HepG2 (cell line): ENCODE measurements around the gene CXCL10. TPM values are rescaled to one million over a fixed set of nuclear protein-coding genes. Genes with fewer than 3 reads are reported as not detected.

Source experiments
- ATAC-seq: fragments of 200-7000 bp; cut with Tn5 transposase; 3 replicates; pipeline ENCODE4 v1.9.1; 2020; ENCODE audit warnings: mild to moderate bottlenecking, moderate library complexity
- BruUV-seq: library from RNA; stranded (reverse); fragments of 400-500 nt; replicated peaks from 2 replicates; lab custom pipeline; 2021; lab: Mats Ljungman, UMichigan
- CTCF ChIA-PET: fragments of 300-600 bp; formaldehyde crosslinking; extraction: SDS; loops from one replicate; lab custom pipeline; 2021; ENCODE audit warnings: low total read pairs, inconsistent platforms, low intra/inter-chr PET ratio; lab: Yijun Ruan, JAX
- POLR2A ChIA-PET: fragments of 350-600 bp; sonication (Branson Sonifier 250); formaldehyde crosslinking; loops from one replicate; lab custom pipeline; 2020; ENCODE audit warnings: antibody characterized with exemption, inconsistent platforms; lab: Yijun Ruan, JAX
- DNase-seq: peaks from one replicate; pipeline ENCODE4 v3.0.0-alpha.2; 2015; ENCODE audit warnings: low spot score
- FAIRE-seq: peaks from 3 replicates; lab custom pipeline; 2011; peaks lifted over from hg19 to GRCh38; lab: Jason Lieb, UNC
- H2AFZ ChIP-seq: one replicate; pipeline ENCODE4 v1.6.1; 2011; ENCODE audit warnings: low read length, inconsistent platforms
- H3K27ac ChIP-seq: fragments of 300-600 bp; 3 replicates; pipeline ENCODE4 v1.8.0; 2011; ENCODE audit warnings: mixed run types, mild to moderate bottlenecking, mixed read lengths, low read length, inconsistent platforms; ENCODE audit not compliant: insufficient read depth; ENCODE audit errors: extremely low read length
- H3K27me3 ChIP-seq, 2 experiments: fragments of 200-600 bp in 1 of 2; 2 replicates in 1 of 2; 3 replicates in 1 of 2; pipeline versions ENCODE4 v1.6.0 to v1.8.0; 2011; ENCODE audit warnings: low read length in 2 of 2, mild to moderate bottlenecking in 2 of 2, moderate library complexity in 2 of 2, inconsistent platforms in 1 of 2; ENCODE audit not compliant: insufficient read depth in 2 of 2, control insufficient read depth in 1 of 2
- H3K36me3 ChIP-seq, 2 experiments: fragments of 200-600 bp in 1 of 2; replicated peaks in 1 of 2; 2 replicates in 1 of 2; 3 replicates in 1 of 2; pipeline versions ENCODE4 v1.5.1 to v1.8.0; 2011; ENCODE audit warnings: low read length in 2 of 2, inconsistent platforms in 1 of 2; ENCODE audit not compliant: insufficient read depth in 2 of 2, control insufficient read depth in 1 of 2
- H3K4me1 ChIP-seq: 2 replicates; pipeline ENCODE4 v1.5.1; 2012; ENCODE audit warnings: low read length, inconsistent platforms; ENCODE audit not compliant: insufficient read depth
- H3K4me2 ChIP-seq: 2 replicates; pipeline ENCODE4 v1.6.0; 2011; ENCODE audit warnings: low read depth, low read length, inconsistent platforms
- H3K4me3 ChIP-seq, 3 experiments: fragments of 200-600 bp in 1 of 3; sonication (generic), shearing (Covaris generic) in 1 of 3; replicated peaks in 1 of 3; 2 replicates each; pipeline ENCODE4 v1.5.1; 2011 to 2016; ENCODE audit warnings: low read length in 3 of 3, inconsistent platforms in 2 of 3, low read depth in 2 of 3, mild to moderate bottlenecking in 2 of 3, control low read depth in 1 of 3, mixed read lengths in 1 of 3; ENCODE audit not compliant: insufficient read depth in 1 of 3
- H3K79me2 ChIP-seq: one replicate; pipeline ENCODE4 v1.6.1; 2011; ENCODE audit warnings: low read length, inconsistent platforms; ENCODE audit not compliant: insufficient read depth
- H3K9ac ChIP-seq: 2 replicates; pipeline ENCODE4 v1.6.0; 2011; ENCODE audit warnings: mild to moderate bottlenecking, low read depth, low read length, inconsistent platforms; ENCODE audit not compliant: insufficient read depth
- H3K9me3 ChIP-seq: 2 replicates; pipeline ENCODE4 v1.5.1; 2012; ENCODE audit warnings: mild to moderate bottlenecking, low read length
- H4K20me1 ChIP-seq: 2 replicates; pipeline ENCODE4 v1.6.0; 2011; ENCODE audit warnings: inconsistent platforms, mild to moderate bottlenecking, low read length, moderate library complexity; ENCODE audit not compliant: insufficient read depth
- CHD4 ChIP-seq: fragments of 200-600 bp; sonication (generic); IDR thresholded peaks from 2 replicates; pipeline ENCODE4 v1.7.0; 2017; ENCODE audit warnings: mild to moderate bottlenecking, low read length, borderline replicate concordance
- KDM3A ChIP-seq: IDR thresholded peaks from 2 replicates; pipeline ENCODE4 v1.6.1; 2018; ENCODE audit warnings: low read depth, missing compliant biosample characterization
- KIAA2018 ChIP-seq: sonication (generic); formaldehyde crosslinking; IDR thresholded peaks from 2 replicates; pipeline ENCODE4 v1.5.0; 2020; ENCODE audit warnings: mild to moderate bottlenecking, missing genetic modification reagents, borderline replicate concordance
- PHF5A ChIP-seq: IDR thresholded peaks from one replicate; pipeline ENCODE4 v1.6.1; 2018; ENCODE audit warnings: low read depth, missing genetic modification reagents; ENCODE audit not compliant: unreplicated experiment
- ZNF121 ChIP-seq: sonication (generic); formaldehyde crosslinking; IDR thresholded peaks from 2 replicates; pipeline ENCODE4 v1.5.0; 2020; ENCODE audit warnings: mild to moderate bottlenecking, missing genetic modification reagents
- ZNF337 ChIP-seq: sonication (generic); formaldehyde crosslinking; IDR thresholded peaks from 2 replicates; pipeline ENCODE4 v1.5.1; 2020; ENCODE audit warnings: missing genetic modification reagents, low read depth, mild to moderate bottlenecking, borderline replicate concordance
- ZNF776 ChIP-seq: sonication (generic); formaldehyde crosslinking; IDR thresholded peaks from 2 replicates; pipeline ENCODE4 v1.4.0; 2020; ENCODE audit warnings: mild to moderate bottlenecking, missing genetic modification reagents
- WGBS: methylation state at CpG from one replicate; pipeline ENCODE4 v1.1.6; 2017; ENCODE audit warnings: low lambda C conversion rate; 5-methylcytosine and 5-hydroxymethylcytosine counted together
- in situ Hi-C: cut with HindIII; loops from 2 replicates; pipeline ENCODE4 v1.10.0; 2017; ENCODE audit warnings: low pct_unique_long_range_greater_than_20kb; ENCODE audit not compliant: extremely low pct_ligation_motif_present
- intact Hi-C: fragments of 100-400 bp; cut with micrococcal nuclease; formaldehyde crosslinking; loops from one replicate; pipeline ENCODE4 v1.10.0; 2022; ENCODE audit not compliant: unreplicated experiment
- polyA plus RNA-seq, 8 experiments: library from polyadenylated mRNA; depleted of rRNA in 3 of 8; stranded (reverse) in 7 of 8; unstranded in 1 of 8; fragments of >200 nt; fragmentation: Illumina TruSeq in 4 of 8; extraction: Trizol in 4 of 8; gene quantifications; 2 replicates each; pipeline versions ENCODE4 v1.2.1 to v1.2.3, GENCODE V29; 2011 to 2016; ENCODE audit warnings: low read depth in 4 of 8, missing spikeins in 1 of 8, mixed read lengths in 1 of 8; ENCODE audit not compliant: insufficient read depth in 1 of 8
- total RNA-seq, 5 experiments: library from RNA; depleted of rRNA; stranded (reverse); fragments of >200 nt; fragmentation: Illumina TruSeq; extraction: Trizol; gene quantifications; 2 replicates each; pipeline ENCODE4 v1.2.3, GENCODE V29; 2016; ENCODE audit warnings: low read depth in 1 of 5

The CXCL10 gene
- total and polyA plus RNA-seq, 2 of the 13 experiments (the other 11 are each of a cell fraction or from before 2014, with no cell fraction given), result not detected

GRCh38 chr4:75992462-75992861, 30.8 kb downstream of the CXCL10 start:
- Histone ChIP-seq H3K9me3 (no peaks in the 10 kb centered on the region), H3K27me3 (no peaks in the 10 kb centered on the region), H3K36me3 (0 out of 5 replicates have a peak, but pooled peaks cover 0 to 2% of the 10 kb centered on the region in 2 experiments), H3K9ac (no peak overlapping the region), H3K79me2 (peaks cover 31% of the 10 kb centered on the region), H3K27ac (no peak overlapping the region), H2AFZ (no peak overlapping the region), H3K4me2 (no peak overlapping the region), H3K4me3 (no peak overlapping the region), H4K20me1 (no peaks in the 10 kb centered on the region; the same call in 1 of the 2 replicates), H3K4me1 (peaks cover 26% of the 10 kb centered on the region)
- TF ChIP-seq ZNF121 (CRISPR knock-in tag), result peak; percentile 39; the same call in 1 of the 2 replicates
- TF ChIP-seq CHD4, result no peak
- WGBS, result 32% methylated on average over 1 of the region's 1 CpG
- CTCF ChIA-PET, result no interaction called here
- no peak for DNase-seq
- intact Hi-C loops, result loop anchor here (5.0 kb wide), 1 partner anchor 385 kb away; no protein-coding TSS in a partner anchor
- BruUV-seq, result no TSS peak
- ATAC-seq, result no peak
- no peak for FAIRE-seq
- in situ Hi-C loops, result no loop called here
- POLR2A ChIA-PET, result no interaction called here

GRCh38 chr4:75989846-75990528, 33.3 kb downstream of the CXCL10 start:
- in situ Hi-C loops, result no loop called here
- ATAC-seq, result peak; percentile 60
- FAIRE-seq, result no peak
- peaks cover 0 to 2% of the 10 kb centered on the region in 2 experiments; a peak in 3 of 5 replicates for H3K36me3 ChIP-seq
- H2AFZ ChIP-seq, result no peak overlapping the region
- intact Hi-C loops, result loop anchor here (1.0 to 5.0 kb wide), 2 partner anchors 158 to 387 kb away; partner anchors contain the start of gene NUP54
- peak overlapping the region; percentile 78 for H3K27ac ChIP-seq
- H3K4me2 ChIP-seq, result peak overlapping the region; percentile 78
- H3K9me3 ChIP-seq, result no peaks in the 10 kb centered on the region
- peaks cover 28% of the 10 kb centered on the region for H3K4me1 ChIP-seq
- no peak for TF ChIP-seq ZNF776 (CRISPR knock-in tag)
- 0 out of 2 replicates have a peak, but pooled peaks have one; percentile 17 for TF ChIP-seq ZNF337
- TF ChIP-seq KDM3A (CRISPR knock-in tag), result no peak
- no peak for TF ChIP-seq PHF5A (CRISPR knock-in tag)
- 0 out of 2 replicates have a peak, but pooled peaks have one; percentile 33 for TF ChIP-seq KIAA2018 (CRISPR knock-in tag)
- TF ChIP-seq, all 625 proteins: peak for 2
- ChIA-PET POLR2A (interaction anchor here (1.0 to 1.2 kb wide), 3 partner anchors 49 to 317 kb away, joined by 4 read pairs; partner anchors contain the start of genes G3BP2, NAAA and NUP54), CTCF (no interaction called here)
- H3K79me2 ChIP-seq, result peaks cover 56% of the 10 kb centered on the region
- peak; percentile 3 for DNase-seq
- peak overlapping the region; percentile 78 to 97 (median 87) for H3K4me3 ChIP-seq
- H3K27me3 ChIP-seq, result no peaks in the 10 kb centered on the region
- no peaks in the 10 kb centered on the region; the same call in 1 of the 2 replicates for H4K20me1 ChIP-seq
- under 1% methylated on average over 20 of the region's 20 CpGs for WGBS
- peak overlapping the region; percentile 81 for H3K9ac ChIP-seq
- BruUV-seq, result no TSS peak
